AG20443 (cell line): ENCODE data around the gene SMCO4.

Source experiments
- DNase-seq: peaks from one replicate; pipeline ENCODE4 v3.0.0; 2012; ENCODE audit warnings: low spot score, mixed read lengths

SMCO4 gene

GRCh38 chr11:93528757-93529645 is 14.2 kb downstream of the SMCO4 start:
- no peak for DNase-seq

GRCh38 chr11:93528252-93528651 is 14.9 kb downstream of the SMCO4 start:
- DNase-seq: no peak

- no peak for DNase-seq
Observed at GRCh38 chr11:93526641-93527583, 16.3 kb downstream of the SMCO4 start.

DNA sequence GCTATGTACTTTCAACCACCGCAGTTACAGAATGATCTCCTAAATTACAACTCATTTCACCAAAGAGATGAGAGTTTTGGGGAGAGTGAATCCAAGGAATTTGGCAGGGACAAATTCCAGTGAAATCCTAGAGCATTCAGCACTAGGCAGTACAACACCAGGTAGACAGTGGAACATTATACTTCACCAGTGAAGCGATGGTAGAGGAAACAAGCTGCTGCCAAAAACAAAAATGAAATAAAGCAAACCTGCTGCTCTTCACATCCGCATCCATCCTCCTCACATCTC is 16.9 kb downstream of the SMCO4 start:
- no peak for DNase-seq

DNA sequence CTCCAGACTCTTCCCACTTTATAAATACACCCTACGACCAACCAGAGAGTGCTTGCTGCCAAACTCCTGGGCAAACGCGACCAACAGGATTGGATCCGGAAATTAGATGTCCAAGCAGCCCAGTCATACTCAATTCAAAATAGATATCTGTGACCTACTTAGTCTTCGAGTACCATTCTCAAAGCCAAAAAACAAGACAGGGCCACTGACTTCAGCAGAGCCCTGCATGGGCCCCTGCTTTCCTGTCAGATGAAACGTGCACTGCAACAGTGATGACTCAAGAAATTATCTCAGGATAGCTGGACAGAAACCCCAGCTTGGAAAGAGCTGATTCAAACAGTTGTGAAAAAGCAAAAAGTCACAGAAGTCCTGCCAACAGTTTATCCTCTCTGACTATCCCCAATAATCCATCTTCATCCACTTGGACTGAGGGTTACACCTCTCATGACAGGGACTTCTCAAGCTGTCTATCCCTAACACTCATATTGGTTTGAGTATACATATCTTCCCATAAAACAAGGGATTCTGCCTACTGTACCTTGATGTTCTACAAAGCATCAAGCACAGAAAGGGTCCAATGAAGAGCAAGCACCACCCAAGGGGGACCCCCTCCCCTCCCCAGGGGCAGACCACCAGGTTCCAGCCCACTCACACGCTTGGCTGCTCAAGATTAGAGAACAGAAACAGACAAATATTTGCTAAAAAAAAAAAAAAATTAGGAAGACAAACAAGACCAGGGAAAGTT is 17.4 kb downstream of the SMCO4 start:
- peak; percentile 71 for DNase-seq

GRCh38 chr11:93524858-93525257 is 18.3 kb downstream of the SMCO4 start:
- DNase-seq: no peak

- DNase-seq: no peak
Observed at GRCh38 chr11:93524173-93524536, 19.0 kb downstream of the SMCO4 start.

GRCh38 chr11:93520726-93521509 is 22.3 kb downstream of the SMCO4 start:
- no peak for DNase-seq

DNA sequence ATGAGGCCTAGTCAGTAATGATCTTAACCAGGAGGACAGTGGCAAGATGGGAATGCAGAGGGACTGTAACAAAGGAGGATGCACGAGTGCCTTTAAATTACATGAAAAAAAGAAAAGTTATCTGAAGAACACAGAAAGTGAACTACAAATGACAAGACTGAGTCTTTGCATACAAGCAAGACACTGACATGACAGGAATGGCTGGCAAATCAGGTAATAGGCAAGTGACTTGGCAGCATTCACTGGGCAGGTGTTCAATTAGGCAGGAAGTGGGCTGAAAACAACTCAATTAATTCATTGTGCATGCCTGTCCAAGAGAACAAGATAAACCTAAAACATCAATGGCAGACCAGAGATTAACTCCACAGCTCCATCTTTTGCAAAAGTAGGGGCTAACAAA is 24.0 kb downstream of the SMCO4 start:
- DNase-seq: no peak

DNA sequence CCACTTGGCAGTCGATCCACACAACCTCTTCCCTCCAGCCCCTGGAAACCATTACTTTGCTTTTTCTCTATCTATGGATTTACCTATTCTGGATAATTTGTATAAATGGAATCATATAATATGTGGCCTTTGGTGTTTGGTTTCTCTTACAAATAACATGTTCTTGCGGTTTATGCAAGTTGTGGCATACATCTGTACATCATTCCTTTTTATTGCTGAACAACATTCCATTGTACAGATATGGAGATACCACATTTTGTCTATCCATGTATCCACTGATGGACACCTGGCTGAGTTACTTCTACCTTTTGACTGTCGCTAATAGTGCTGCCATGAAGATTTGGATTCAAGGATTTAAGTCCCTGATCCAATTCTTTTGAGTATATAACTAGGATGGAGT is 25.1 kb downstream of the SMCO4 start:
- no peak for DNase-seq

- no peak for DNase-seq
Observed at GRCh38 chr11:93517611-93518010, 25.6 kb downstream of the SMCO4 start.

- DNase-seq: no peak
Observed at GRCh38 chr11:93517041-93517440, 26.1 kb downstream of the SMCO4 start.

GRCh38 chr11:93515441-93516025 is 27.7 kb downstream of the SMCO4 start:
- DNase-seq: no peak

- no peak for DNase-seq
Observed at GRCh38 chr11:93514712-93515111, 28.5 kb downstream of the SMCO4 start.

DNA sequence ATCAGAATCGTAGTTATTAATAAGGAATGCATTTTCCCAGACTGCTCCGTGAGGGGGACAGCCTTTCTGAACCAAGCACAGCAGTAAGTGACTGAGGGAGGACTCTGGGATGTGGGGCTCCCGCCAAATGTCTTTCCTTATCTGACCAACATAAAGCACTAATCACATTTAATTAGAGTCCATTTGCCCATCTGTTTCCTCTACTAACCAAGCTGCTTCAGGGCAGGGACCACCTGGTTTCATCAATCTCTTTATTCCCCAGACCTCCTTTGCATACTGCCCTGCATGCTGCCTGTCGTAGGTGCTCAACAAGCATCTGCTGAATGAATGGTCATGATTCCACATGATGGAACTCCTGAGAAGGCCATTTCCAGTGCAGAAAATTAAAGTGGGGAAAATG is 29.4 kb downstream of the SMCO4 start:
- no peak for DNase-seq

DNA sequence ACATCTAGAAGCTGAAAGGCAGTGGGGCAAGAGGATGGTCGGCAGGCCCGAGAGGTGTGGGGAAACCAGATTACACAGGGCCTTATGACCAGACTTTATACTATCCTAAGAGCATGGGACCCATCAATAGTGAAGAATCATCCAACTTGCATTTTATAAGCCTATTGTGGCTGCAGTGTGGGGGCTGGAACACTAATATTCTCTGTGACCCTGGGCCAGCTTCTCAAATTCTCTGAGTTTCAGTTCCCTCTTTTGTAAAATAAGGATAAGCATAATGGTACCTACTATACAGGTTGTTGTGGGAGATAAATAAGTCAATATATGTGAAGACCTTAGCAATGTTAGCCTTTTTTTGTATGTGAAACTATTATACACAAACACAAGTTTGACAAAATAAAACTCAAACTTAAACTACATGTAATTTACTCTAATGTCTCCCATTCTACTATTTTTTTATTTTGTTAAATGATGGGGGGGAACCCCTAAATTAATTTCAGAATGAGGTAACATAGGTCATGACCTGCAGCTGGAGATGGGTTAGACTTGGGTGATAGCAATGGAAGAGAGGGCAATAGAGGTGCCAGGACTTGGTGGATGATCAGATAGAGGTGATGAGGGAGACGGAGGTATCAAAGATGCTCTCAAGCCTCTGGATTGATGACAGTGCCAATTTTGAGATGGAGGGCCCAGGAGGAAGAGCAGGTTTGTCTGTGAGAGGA is 30.1 kb downstream of the SMCO4 start:
- no peak for DNase-seq

- no peak for DNase-seq
Observed at GRCh38 chr11:93512073-93512475, 31.1 kb downstream of the SMCO4 start.

- no peak for DNase-seq
Observed at GRCh38 chr11:93510196-93510873, 32.9 kb downstream of the SMCO4 start.

GRCh38 chr11:93507517-93507916 is 35.7 kb downstream of the SMCO4 start:
- DNase-seq: no peak

- no peak for DNase-seq
Observed at GRCh38 chr11:93505703-93506102, 37.5 kb downstream of the SMCO4 start.
